Adrenal gland (tissue), 12 donors: ENCODE results near the gene RPS2. TPM values are rescaled to one million over a fixed set of nuclear protein-coding genes. Genes with fewer than 3 reads are reported as not detected.

Experiments used
- DNase-seq, 7 donors: peaks; one replicate each; pipeline ENCODE4 v3.0.0-alpha.2; 2019 to 2020
- H3K27ac ChIP-seq, 5 donors: fragments of 200-600 bp; sonication (generic) in 4 of 5; 1 replicate in 3 of 5; 2 replicates in 2 of 5; pipeline versions ENCODE4 v1.5.1 to v1.8.0; 2016 to 2020; ENCODE audit warnings: mild to moderate bottlenecking in 1 of 5
- H3K27me3 ChIP-seq: fragments of 200-600 bp; 2 replicates; pipeline ENCODE4 v1.8.0; 2021
- H3K36me3 ChIP-seq, 2 donors: fragments of 200-600 bp; replicated peaks in 1 of 2; 1 replicate in 1 of 2; 2 replicates in 1 of 2; pipeline versions ENCODE4 v1.5.1 to v1.8.0; 2018 to 2022
- H3K4me1 ChIP-seq, 2 donors: fragments of 200-600 bp; replicated peaks in 1 of 2; 1 replicate in 1 of 2; 2 replicates in 1 of 2; pipeline versions ENCODE4 v1.5.1 to v1.8.0; 2018 to 2021
- H3K4me3 ChIP-seq, 4 donors: fragments of 200-600 bp; sonication (generic) in 3 of 4; one replicate each; pipeline ENCODE4 v1.5.1; 2016 to 2018
- H3K9me3 ChIP-seq, 3 donors: fragments of 200-600 bp; sonication (generic) in 1 of 3; replicated peaks in 1 of 3; 1 replicate in 2 of 3; 2 replicates in 1 of 3; pipeline versions ENCODE4 v1.5.1 to v1.8.0; 2016 to 2021
- CTCF ChIP-seq, 6 experiments: fragments of 450-650 bp in 4 of 6; fragments of 200-600 bp in 2 of 6; sonication (generic) in 1 of 6; IDR thresholded peaks; 1 replicate in 5 of 6; 2 replicates in 1 of 6; pipeline versions ENCODE4 v1.5.1 to v1.8.0; 2016 to 2021; ENCODE audit warnings: antibody characterized with exemption in 6 of 6, mild to moderate bottlenecking in 2 of 6, moderate library complexity in 1 of 6
- POLR2A ChIP-seq, 2 donors: fragments of 450-650 bp; IDR thresholded peaks; one replicate each; pipeline ENCODE4 v1.6.1; 2017; ENCODE audit warnings: antibody characterized with exemption in 2 of 2, mild to moderate bottlenecking in 2 of 2, moderate library complexity in 1 of 2
- WGBS, 4 donors: extraction: QIAGEN DNeasy Blood & Tissue Kit in 2 of 4; methylation state at CpG; one replicate each; pipeline versions ENCODE4 v1.1.5 to v1.1.7; 2013 to 2017; 5-methylcytosine and 5-hydroxymethylcytosine counted together
- intact Hi-C, 2 donors: fragments of 100-400 bp; cut with DNase I; formaldehyde crosslinking; loops; one replicate each; pipeline versions ENCODE4 v1.14.1 to v1.15.0; 2022 to 2023
- polyA plus RNA-seq, 3 donors: library from polyadenylated mRNA; stranded (reverse); fragments of 200-250 nt in 2 of 3; fragments of 350-450 nt in 1 of 3; fragmentation: Illumina TruSeq in 1 of 3; extraction: RNeasy Lipid Tissue Mini Kit (QIAGEN cat#74804) in 1 of 3; gene quantifications; one replicate each; pipeline ENCODE4 v1.2.3, GENCODE V29; 2013 to 2014
- total RNA-seq, 9 donors: library from RNA; depleted of rRNA in 4 of 9; stranded (reverse); fragments of >200 nt in 4 of 9; fragments of 120-200 nt in 1 of 9; fragmentation: NEBNext Ultra II Directional in 1 of 9; extraction: Animal tissue kit (Norgen Biotek cat#: 25700) in 1 of 9; gene quantifications; one replicate each; pipeline versions ENCODE4 v1.1.0 to v1.2.4, GENCODE V29; 2013 to 2023
- donor health status: healthy with polysubstance abuse.
- donor health status: Bipolar disorder and iron deficiency.
- donor health status: DM: yes; HTN: yes; CAD: no.
- donor health status: DM: no; HTN: no; CAD: no.
- donor health status: DM: no; HTN: no; CAD: no.
- donor health status: DM: yes; HTN: yes; CAD: no.

RPS2 gene
- total and polyA plus RNA-seq, 12 donors = 1,045 to 4,016 (median 1,739) TPM

- Histone ChIP-seq H3K27me3 (no peaks in the 10 kb centered on the region), H3K27ac (no peak overlapping the region), H3K4me3 (no peak overlapping the region), H3K36me3 (peaks cover 0 to 12% of the 10 kb centered on the region in 2 donors), H3K4me1 (peaks cover 24 to 49% of the 10 kb centered on the region in 2 donors), H3K9me3 (no peaks in the 10 kb centered on the region)
- intact Hi-C loops = loop anchor here in 1 of 2 donors (5.0 kb wide), 1 partner anchor 145 kb away; no protein-coding TSS in a partner anchor
- no peak for DNase-seq
- no peak for TF ChIP-seq CTCF (IDR thresholded peaks at IDR 0.05)
- no peak for TF ChIP-seq POLR2A (IDR thresholded peaks at IDR 0.05)
- WGBS, 4 donors = 54 to 88% (median 78%) methylated on average over 7 to 16 of the region's 16 CpGs
These were observed 42.6 kb upstream of the RPS2 start for GRCh38 chr16:2007081-2007836.

GRCh38 chr16:2006317-2006716 is 41.7 kb upstream of the RPS2 start:
- DNase-seq = no peak
- intact Hi-C loops = loop anchor here in 1 of 2 donors (5.0 kb wide), 1 partner anchor 146 kb away; no protein-coding TSS in a partner anchor
- no peak overlapping the region for H3K27ac ChIP-seq
- TF ChIP-seq CTCF (IDR thresholded peaks at IDR 0.05) = no peak
- no peak for TF ChIP-seq POLR2A (IDR thresholded peaks at IDR 0.05)
- no peaks in the 10 kb centered on the region for H3K27me3 ChIP-seq
- WGBS, 4 donors = 84 to 97% (median 89%) methylated on average over 4 to 8 of the region's 8 CpGs
- H3K4me1 ChIP-seq = peaks cover 24 to 49% of the 10 kb centered on the region in 2 donors
- H3K9me3 ChIP-seq = no peaks in the 10 kb centered on the region
- H3K4me3 ChIP-seq = no peak overlapping the region
- peaks cover 0 to 22% of the 10 kb centered on the region in 2 donors for H3K36me3 ChIP-seq

- TF ChIP-seq POLR2A (IDR thresholded peaks at IDR 0.05) (no peak), CTCF (IDR thresholded peaks at IDR 0.05) (no peak)
- intact Hi-C loops = loop anchor here in 1 of 2 donors (5.0 kb wide), 1 partner anchor 147 kb away; no protein-coding TSS in a partner anchor
- H3K27ac ChIP-seq = no peak overlapping the region
- no peaks in the 10 kb centered on the region for H3K9me3 ChIP-seq
- peaks cover 0 to 28% of the 10 kb centered on the region in 2 donors for H3K36me3 ChIP-seq
- no peaks in the 10 kb centered on the region for H3K27me3 ChIP-seq
- no peak overlapping the region for H3K4me3 ChIP-seq
- WGBS, 4 donors = 50 to 63% (median 55%) methylated on average over 10 to 21 of the region's 21 CpGs
- H3K4me1 ChIP-seq = peaks cover 24 to 48% of the 10 kb centered on the region in 2 donors
- DNase-seq = no peak
These were observed 41.0 kb upstream of the RPS2 start for GRCh38 chr16:2005646-2006045.

- DNase-seq = no peak
- no peaks in the 10 kb centered on the region for H3K27me3 ChIP-seq
- 67 to 74% (median 74%) methylated on average over 15 to 34 of the region's 34 CpGs for WGBS, 4 donors
- H3K4me1 ChIP-seq = peaks cover 18 to 42% of the 10 kb centered on the region in 2 donors
- no peaks in the 10 kb centered on the region for H3K9me3 ChIP-seq
- TF ChIP-seq CTCF (IDR thresholded peaks at IDR 0.05) (no peak), POLR2A (IDR thresholded peaks at IDR 0.05) (no peak)
- no peak overlapping the region for H3K27ac ChIP-seq
- intact Hi-C loops = loop anchor here in 1 of 2 donors (5.0 kb wide), 1 partner anchor 147 kb away; no protein-coding TSS in a partner anchor
- peaks cover 0 to 35% of the 10 kb centered on the region in 2 donors for H3K36me3 ChIP-seq
- H3K4me3 ChIP-seq = no peak overlapping the region
These were observed 40.3 kb upstream of the RPS2 start for GRCh38 chr16:2004795-2005517.
